HEK293T (cell line): ENCODE results near the gene C1orf198.

ENCODE experiments used
- CTCF ChIA-PET: fragments of 350-600 bp; formaldehyde crosslinking; extraction: SDS; loops from one replicate; lab custom pipeline; 2021; ENCODE audit warnings: antibody characterized with exemption, inconsistent platforms; lab: Yijun Ruan, JAX
- POLR2A ChIA-PET: fragments of 350-600 bp; formaldehyde crosslinking; extraction: SDS; loops from one replicate; lab custom pipeline; 2020; ENCODE audit warnings: antibody characterized with exemption, inconsistent platforms; lab: Yijun Ruan, JAX
- DNase-seq: peaks from one replicate; pipeline ENCODE4 v3.0.0; 2012; ENCODE audit warnings: mixed read lengths; ENCODE audit errors: extremely low spot score
- ARNT ChIP-seq: fragments of 450-650 bp; IDR thresholded peaks from 2 replicates; pipeline ENCODE4 v1.6.1; 2017; ENCODE audit warnings: mild to moderate bottlenecking
- BHLHE40 ChIP-seq: fragments of 450-650 bp; IDR thresholded peaks from 2 replicates; pipeline ENCODE4 v1.6.1; 2016; ENCODE audit warnings: mild to moderate bottlenecking, moderate library complexity, borderline replicate concordance
- CTBP1 ChIP-seq: fragments of 450-650 bp; IDR thresholded peaks from 2 replicates; pipeline ENCODE4 v1.6.1; 2016; ENCODE audit warnings: borderline replicate concordance
- ELF4 ChIP-seq: fragments of 450-650 bp; IDR thresholded peaks from 2 replicates; pipeline ENCODE4 v1.6.1; 2017; ENCODE audit warnings: antibody characterized with exemption
- FOXA1 ChIP-seq: fragments of 450-650 bp; IDR thresholded peaks from 2 replicates; pipeline ENCODE4 v1.6.1; 2016; ENCODE audit warnings: mild to moderate bottlenecking
- FOXK2 ChIP-seq: fragments of 450-650 bp; IDR thresholded peaks from 2 replicates; pipeline ENCODE4 v1.6.1; 2016; ENCODE audit warnings: mild to moderate bottlenecking
- FOXM1 ChIP-seq: fragments of 450-650 bp; IDR thresholded peaks from 2 replicates; pipeline ENCODE4 v1.6.1; 2017; ENCODE audit warnings: mild to moderate bottlenecking, borderline replicate concordance
- HDGF ChIP-seq: fragments of 450-650 bp; IDR thresholded peaks from 2 replicates; pipeline ENCODE4 v1.6.1; 2017; ENCODE audit warnings: antibody characterized with exemption, borderline replicate concordance
- L3MBTL2 ChIP-seq: fragments of 450-650 bp; conservative IDR thresholded peaks from 2 replicates; pipeline ENCODE4 v1.6.1; 2016; ENCODE audit warnings: mild to moderate bottlenecking
- LEF1 ChIP-seq: fragments of 450-650 bp; IDR thresholded peaks from 2 replicates; pipeline ENCODE4 v1.6.1; 2017; ENCODE audit warnings: mild to moderate bottlenecking, borderline replicate concordance
- NFRKB ChIP-seq: fragments of 450-650 bp; IDR thresholded peaks from 2 replicates; pipeline ENCODE4 v1.6.1; 2016; ENCODE audit warnings: mild to moderate bottlenecking, moderate library complexity
- PKNOX1 ChIP-seq: fragments of 450-650 bp; IDR thresholded peaks from 2 replicates; pipeline ENCODE4 v1.6.1; 2016
- SP1 ChIP-seq: fragments of 450-650 bp; IDR thresholded peaks from 2 replicates; pipeline ENCODE4 v1.6.1; 2017
- SUZ12 ChIP-seq: fragments of 450-650 bp; IDR thresholded peaks from 2 replicates; pipeline ENCODE4 v1.6.1; 2016; ENCODE audit warnings: mild to moderate bottlenecking
- TARDBP ChIP-seq: fragments of 450-650 bp; IDR thresholded peaks from 2 replicates; pipeline ENCODE4 v1.6.1; 2016
- ZNF384 ChIP-seq: fragments of 450-650 bp; IDR thresholded peaks from 2 replicates; pipeline ENCODE4 v1.6.1; 2016

Gene C1orf198

DNA sequence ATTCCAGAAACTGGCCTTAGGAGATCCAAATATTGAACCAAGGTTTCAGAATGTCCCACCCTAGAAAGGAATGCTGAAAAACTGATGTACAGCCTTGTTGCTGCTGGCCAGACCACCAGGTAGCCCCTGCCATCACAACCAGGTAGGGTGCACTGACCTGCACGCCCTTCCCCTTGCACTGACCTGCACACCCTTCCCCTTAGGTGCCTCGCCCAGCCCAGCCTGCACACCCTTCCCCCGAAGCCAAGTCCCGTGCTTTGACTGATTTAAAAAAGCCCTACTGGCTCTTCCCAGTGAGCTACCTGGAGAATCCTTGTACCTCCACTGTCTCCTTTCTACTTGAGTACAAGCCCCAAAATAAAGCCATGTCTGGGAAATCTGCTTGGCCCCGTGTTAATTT is 26.3 kb upstream of the C1orf198 start:
- TF ChIP-seq CTBP1 (no peak), FOXM1 (no peak), BHLHE40 (no peak), ZNF384 (no peak), PKNOX1 (no peak), TARDBP (no peak)
- ChIA-PET POLR2A (no interaction called here), CTCF (no interaction called here)
- DNase-seq = no peak

- no peak for DNase-seq
- ChIA-PET POLR2A (no interaction called here), CTCF (interaction anchor here (0.6 kb wide), 2 partner anchors 10 to 22 kb away, joined by 3 read pairs; no protein-coding TSS in a partner anchor)
- TF ChIP-seq SUZ12 = no peak
- no peak for TF ChIP-seq TARDBP
- TF ChIP-seq FOXA1 = no peak
- TF ChIP-seq NFRKB = no peak
These were observed 25.7 kb upstream of the C1orf198 start for GRCh38 chr1:230894032-230894431.

DNA sequence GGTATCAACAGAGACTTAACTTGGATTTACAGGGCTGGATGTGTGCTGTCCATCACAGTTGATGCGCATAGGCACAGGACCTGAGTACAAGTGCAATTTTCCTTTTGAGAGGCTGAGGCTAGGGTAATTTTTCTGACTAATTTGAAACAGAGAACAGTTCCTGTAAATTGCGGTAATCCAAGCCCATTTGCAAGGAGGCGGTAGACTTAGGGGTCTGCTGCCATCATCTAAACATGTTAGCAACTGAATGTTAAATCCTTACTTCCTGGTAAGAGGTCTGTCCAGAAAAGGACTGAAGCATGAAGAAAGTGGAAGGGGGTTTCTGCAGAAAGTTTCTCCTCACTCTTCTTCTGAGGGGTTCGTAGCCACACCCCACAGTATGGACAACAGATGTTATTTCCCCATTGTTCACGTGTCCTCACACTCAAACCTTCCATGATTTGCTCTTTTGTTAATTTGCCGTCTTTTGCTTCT is 23.7 kb upstream of the C1orf198 start:
- DNase-seq = no peak
- POLR2A ChIA-PET = no interaction called here
- TF ChIP-seq ARNT (no peak), ZNF384 (no peak), NFRKB (no peak), BHLHE40 (no peak), FOXA1 (no peak), PKNOX1 (no peak), FOXK2 (no peak), HDGF (no peak), SUZ12 (no peak), LEF1 (no peak), FOXM1 (no peak), ELF4 (no peak), L3MBTL2 (no peak), CTBP1 (no peak), SP1 (no peak), TARDBP (no peak)
- CTCF ChIA-PET = no interaction called here

- DNase-seq = no peak
- CTCF ChIA-PET = no interaction called here
- POLR2A ChIA-PET = no interaction called here
- TF ChIP-seq NFRKB (no peak), ZNF384 (no peak), FOXK2 (no peak), SUZ12 (no peak), PKNOX1 (no peak), ARNT (no peak), FOXA1 (no peak)
These were observed 23.1 kb upstream of the C1orf198 start for GRCh38 chr1:230891413-230891812.

GRCh38 chr1:230884646-230885045 is 16.3 kb upstream of the C1orf198 start:
- DNase-seq = no peak
- TF ChIP-seq SP1 (no peak), CTBP1 (no peak), FOXA1 (no peak), FOXM1 (no peak), TARDBP (no peak), ZNF384 (no peak), BHLHE40 (no peak), HDGF (no peak), SUZ12 (no peak), ELF4 (no peak), LEF1 (no peak), ARNT (no peak), FOXK2 (no peak), L3MBTL2 (no peak)
- POLR2A ChIA-PET = no interaction called here
- CTCF ChIA-PET = no interaction called here

- DNase-seq = no peak
- no peak for TF ChIP-seq BHLHE40
- TF ChIP-seq PKNOX1 = no peak
- TF ChIP-seq NFRKB = no peak
- TF ChIP-seq FOXK2 = no peak
- TF ChIP-seq CTBP1 = no peak
- TF ChIP-seq LEF1 = no peak
- no peak for TF ChIP-seq SP1
- no peak for TF ChIP-seq FOXM1
- TF ChIP-seq L3MBTL2 = no peak
- TF ChIP-seq ARNT = no peak
- no peak for TF ChIP-seq ZNF384
- no peak for TF ChIP-seq HDGF
- no peak for TF ChIP-seq FOXA1
- TF ChIP-seq TARDBP = no peak
- no peak for TF ChIP-seq ELF4
- TF ChIP-seq SUZ12 = no peak
- POLR2A ChIA-PET = no interaction called here
- CTCF ChIA-PET = interaction anchor here (0.6 kb wide), 1 partner anchor 10 kb away, joined by 3 read pairs; no protein-coding TSS in a partner anchor
These were observed 15.6 kb upstream of the C1orf198 start for GRCh38 chr1:230883967-230884366.
